Endothelial cell of umbilical vein (primary cell): ENCODE results near the gene CYB5D1. TPM values are rescaled to one million over a fixed set of nuclear protein-coding genes. Genes with fewer than 3 reads are reported as not detected.
A peak's percentile ranks its signal among the peaks of the same experiment; 100 is the strongest.

ENCODE experiments used
- BruUV-seq: library from RNA; stranded (reverse); fragments of 400-500 nt; replicated peaks from 2 replicates; lab custom pipeline; 2021; lab: Mats Ljungman, UMichigan
- CTCF ChIA-PET: fragments of 300-600, 350-600 bp; sonication (Branson Sonifier 250); formaldehyde crosslinking; loops from one replicate; lab custom pipeline; 2021; ENCODE audit warnings: antibody characterized with exemption, inconsistent platforms; lab: Charles Lee
- POLR2A ChIA-PET: fragments of 300-600, 350-600 bp; sonication (Branson Sonifier 250); formaldehyde crosslinking; loops from one replicate; lab custom pipeline; 2021; ENCODE audit warnings: antibody characterized with exemption, inconsistent platforms; lab: Charles Lee
- DNase-seq: peaks from one replicate; pipeline ENCODE4 v3.0.0-alpha.2; 2011; ENCODE audit warnings: low read depth, low spot score
- FAIRE-seq: peaks from 2 replicates; lab custom pipeline; 2011; peaks lifted over from hg19 to GRCh38; lab: Jason Lieb, UNC
- H2AFZ ChIP-seq: 2 replicates; pipeline ENCODE4 v1.6.0; 2012; ENCODE audit warnings: low read depth, low read length, control low read depth, inconsistent platforms
- H3K27ac ChIP-seq: 2 replicates; pipeline ENCODE4 v1.5.1; 2011; ENCODE audit warnings: low read depth, mild to moderate bottlenecking, control low read depth, low read length, moderate library complexity; ENCODE audit not compliant: insufficient read depth
- H3K27me3 ChIP-seq, 2 experiments: 2 replicates each; pipeline versions ENCODE4 v1.6.0 to v1.6.1; 2011; ENCODE audit warnings: low read length in 2 of 2, mixed read lengths in 1 of 2; ENCODE audit not compliant: control insufficient read depth in 2 of 2, insufficient read depth in 2 of 2
- H3K36me3 ChIP-seq, 2 experiments: 2 replicates in 1 of 2; 3 replicates in 1 of 2; pipeline ENCODE4 v1.5.1; 2011; ENCODE audit warnings: low read length in 2 of 2, mild to moderate bottlenecking in 1 of 2, moderate library complexity in 1 of 2; ENCODE audit not compliant: control insufficient read depth in 2 of 2, insufficient read depth in 2 of 2; ENCODE audit errors: extremely low read depth in 1 of 2
- H3K4me1 ChIP-seq: 3 replicates; pipeline ENCODE4 v1.5.1; 2011; ENCODE audit warnings: mild to moderate bottlenecking, low read length; ENCODE audit not compliant: control insufficient read depth, insufficient read depth; ENCODE audit errors: extremely low read depth
- H3K4me2 ChIP-seq: 2 replicates; pipeline ENCODE4 v1.6.1; 2011; ENCODE audit warnings: low read length, control low read depth, mixed read lengths; ENCODE audit not compliant: insufficient read depth
- H3K4me3 ChIP-seq, 3 experiments: fragments of 200-600 bp in 1 of 3; sonication (generic), shearing (Covaris generic) in 1 of 3; replicated peaks in 1 of 3; 2 replicates each; pipeline ENCODE4 v1.5.1; 2011 to 2016; ENCODE audit warnings: control low read depth in 3 of 3, low read length in 3 of 3, mild to moderate bottlenecking in 2 of 3, inconsistent platforms in 1 of 3, low read depth in 1 of 3, moderate library complexity in 1 of 3; ENCODE audit not compliant: insufficient read depth in 1 of 3
- H3K79me2 ChIP-seq: 2 replicates; pipeline ENCODE4 v1.6.0; 2012; ENCODE audit warnings: low read length, inconsistent platforms; ENCODE audit not compliant: control insufficient read depth, insufficient read depth
- H3K9ac ChIP-seq: replicated peaks from 2 replicates; pipeline ENCODE3; 2011; ENCODE audit warnings: low read length, control low read depth; ENCODE audit not compliant: insufficient read depth; ENCODE audit errors: extremely low read depth
- H3K9me1 ChIP-seq: replicated peaks from 3 replicates; pipeline ENCODE4 v1.6.0; 2011; ENCODE audit warnings: mild to moderate bottlenecking, low read length; ENCODE audit not compliant: control insufficient read depth, insufficient read depth; ENCODE audit errors: extremely low read depth
- H3K9me3 ChIP-seq: replicated peaks from 2 replicates; pipeline ENCODE4 v1.5.1; 2012; ENCODE audit warnings: low read length, inconsistent platforms; ENCODE audit not compliant: control insufficient read depth, insufficient read depth
- H4K20me1 ChIP-seq: replicated peaks from 2 replicates; pipeline ENCODE3; 2011; ENCODE audit warnings: mild to moderate bottlenecking, low read length; ENCODE audit not compliant: control insufficient read depth, insufficient read depth; ENCODE audit errors: extremely low read depth
- EZH2 ChIP-seq: IDR thresholded peaks from 2 replicates; pipeline ENCODE4 v1.6.1; 2012; ENCODE audit warnings: borderline replicate concordance, low read depth, mild to moderate bottlenecking, moderate library complexity, low read length, inconsistent platforms; ENCODE audit not compliant: severe bottlenecking
- FOS ChIP-seq: IDR thresholded peaks from 2 replicates; pipeline ENCODE4 v1.6.1; 2011; ENCODE audit warnings: mild to moderate bottlenecking, low read length, moderate library complexity, borderline replicate concordance; ENCODE audit not compliant: insufficient read depth
- GATA2 ChIP-seq: IDR thresholded peaks from 2 replicates; pipeline ENCODE4 v1.7.0; 2011; ENCODE audit warnings: low read depth, mild to moderate bottlenecking, moderate library complexity, mixed read lengths, low read length; ENCODE audit not compliant: insufficient read length, insufficient read depth
- JUN ChIP-seq: IDR thresholded peaks from 2 replicates; pipeline ENCODE4 v1.6.1; 2011; ENCODE audit warnings: borderline replicate concordance, low read depth; ENCODE audit not compliant: insufficient read length, insufficient read depth
- MAX ChIP-seq: IDR thresholded peaks from 2 replicates; pipeline ENCODE4 v1.6.1; 2011; ENCODE audit not compliant: insufficient read depth, insufficient read length
- MYC ChIP-seq: IDR thresholded peaks from one replicate; pipeline ENCODE4 v1.6.1; 2011; ENCODE audit warnings: mild to moderate bottlenecking, low read depth, low read length
- POLR2A ChIP-seq: IDR thresholded peaks from 2 replicates; pipeline ENCODE4 v1.6.1; 2012; ENCODE audit warnings: low read depth, mild to moderate bottlenecking, control low read depth, low read length
- POLR2AphosphoS5 ChIP-seq: IDR thresholded peaks from 2 replicates; pipeline ENCODE4 v1.6.1; 2012; ENCODE audit warnings: low read depth, mild to moderate bottlenecking, control low read depth, low read length, moderate library complexity; ENCODE audit not compliant: insufficient read depth
- dilution Hi-C: fragments of 300-500 bp; cut with MboI; formaldehyde crosslinking; loops from one replicate; pipeline ENCODE4 v1.15.0; 2019; ENCODE audit warnings: low sequenced_read_pairs; ENCODE audit not compliant: extremely low pct_ligation_motif_present
- intact Hi-C: fragments of 100-400 bp; cut with micrococcal nuclease; formaldehyde crosslinking; loops from one replicate; pipeline ENCODE4 v1.10.0; 2022
- polyA plus RNA-seq, 4 experiments: library from polyadenylated mRNA; depleted of rRNA in 3 of 4; stranded (reverse) in 3 of 4; unstranded in 1 of 4; fragments of >200 nt; gene quantifications; 2 replicates each; pipeline versions ENCODE4 v1.2.1 to v1.2.3, GENCODE V29; 2011 to 2012; ENCODE audit warnings: missing spikeins in 1 of 4
- total RNA-seq: library from RNA; stranded (reverse); gene quantifications from 2 replicates; pipeline ENCODE4 v1.2.3, GENCODE V29; 2021
- TF ChIP-seq, protein P1 (sequence below), 2 donors: IDR thresholded peaks; 1 replicate in 1 of 2; 2 replicates in 1 of 2; pipeline ENCODE4 v1.5.1; 2011; ENCODE audit warnings: low read length in 2 of 2, mild to moderate bottlenecking in 2 of 2, moderate library complexity in 2 of 2, control low read depth in 1 of 2, inconsistent platforms in 1 of 2, low read depth in 1 of 2; ENCODE audit not compliant: insufficient read depth in 1 of 2; ENCODE audit errors: extremely low read depth in 1 of 2

CYB5D1 gene
- total and polyA plus RNA-seq, 2 donors (not counting 3 experiments of a cell fraction or from before 2014, with no cell fraction given): 9.4 to 18.1 TPM

DNA sequence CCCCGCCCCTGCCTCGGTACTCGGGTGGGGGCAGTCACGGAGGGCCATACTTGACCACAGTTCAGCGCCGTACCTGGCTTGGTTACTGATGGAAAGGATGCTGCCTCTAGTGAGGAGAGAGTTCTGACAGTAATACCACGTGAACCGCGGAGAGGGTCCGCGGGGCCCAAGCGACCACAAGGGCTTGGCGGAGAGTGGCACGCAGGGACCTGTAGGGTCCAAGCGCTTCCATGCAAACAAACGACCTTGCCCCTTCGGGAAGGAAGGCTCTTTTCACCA lies 14.6 kb upstream of the CYB5D1 start:
- H3K27me3 ChIP-seq: no peaks in the 10 kb centered on the region
- CTCF ChIA-PET: interaction anchor here (0.9 to 1.8 kb wide), 3 partner anchors 8 to 100 kb away, joined by 3 to 7 read pairs (median 5); partner anchors contain the start of gene NAA38
- no peaks in the 10 kb centered on the region for H3K9me1 ChIP-seq
- H3K4me1 ChIP-seq: peaks cover 17% of the 10 kb centered on the region
- POLR2A ChIA-PET: interaction anchor here (1.1 to 2.0 kb wide), 2 partner anchors 13 to 14 kb away, joined by 4 to 12 read pairs; partner anchors contain the start of genes CYB5D1 and NAA38
- H3K9ac ChIP-seq: peak overlapping the region; percentile 99
- peaks cover 10% of the 10 kb centered on the region for H3K79me2 ChIP-seq
- FAIRE-seq: no peak
- H3K9me3 ChIP-seq: no peaks in the 10 kb centered on the region
- dilution Hi-C loops (no loop called here), intact Hi-C loops (loop anchor here (1.0 to 10.0 kb wide), 4 partner anchors 8 to 279 kb away; partner anchors contain the start of genes FXR2, HES7, TP53 and WRAP53)
- H3K27ac ChIP-seq: peak overlapping the region; percentile 99
- peaks cover 0 to 16% of the 10 kb centered on the region in 2 experiments for H3K36me3 ChIP-seq
- H4K20me1 ChIP-seq: no peaks in the 10 kb centered on the region
- H3K4me3 ChIP-seq: peak overlapping the region; percentile 45 to 71 (median 58)
- peak overlapping the region; percentile 62 for H3K4me2 ChIP-seq
- no peak for TF ChIP-seq EZH2
- peak; percentile 0 for TF ChIP-seq POLR2AphosphoS5
- DNase-seq: no peak
- BruUV-seq: TSS peak; percentile 89
- H2AFZ ChIP-seq: no peak overlapping the region

- intact Hi-C loops: loop anchor here (1.0 to 10.0 kb wide), 6 partner anchors 8 to 279 kb away; partner anchors contain the start of genes FXR2, HES7, NAA38 and TP53
- no peaks in the 10 kb centered on the region for H3K9me1 ChIP-seq
- no peaks in the 10 kb centered on the region for H3K9me3 ChIP-seq
- POLR2A ChIA-PET: interaction anchor here (1.5 to 2.0 kb wide), 2 partner anchors 9 to 14 kb away, joined by 6 to 12 read pairs; partner anchors contain the start of genes CYB5D1 and NAA38
- H3K4me2 ChIP-seq: peak overlapping the region; percentile 80
- peaks cover 14% of the 10 kb centered on the region for H3K4me1 ChIP-seq
- FAIRE-seq (peak; percentile 84), DNase-seq (peak; percentile 86)
- dilution Hi-C loops: no loop called here
- H3K36me3 ChIP-seq: peaks cover 0 to 16% of the 10 kb centered on the region in 2 experiments
- peak overlapping the region; percentile 45 to 71 (median 60) for H3K4me3 ChIP-seq
- peak overlapping the region; percentile 99 for H3K27ac ChIP-seq
- H3K9ac ChIP-seq: peak overlapping the region; percentile 99
- TF ChIP-seq MYC (peak; percentile 32), FOS (no peak), JUN (no peak), EZH2 (no peak), GATA2 (no peak), POLR2A (no peak), MAX (peak; percentile 69), POLR2AphosphoS5 (no peak)
- TF ChIP-seq, protein P1, sequence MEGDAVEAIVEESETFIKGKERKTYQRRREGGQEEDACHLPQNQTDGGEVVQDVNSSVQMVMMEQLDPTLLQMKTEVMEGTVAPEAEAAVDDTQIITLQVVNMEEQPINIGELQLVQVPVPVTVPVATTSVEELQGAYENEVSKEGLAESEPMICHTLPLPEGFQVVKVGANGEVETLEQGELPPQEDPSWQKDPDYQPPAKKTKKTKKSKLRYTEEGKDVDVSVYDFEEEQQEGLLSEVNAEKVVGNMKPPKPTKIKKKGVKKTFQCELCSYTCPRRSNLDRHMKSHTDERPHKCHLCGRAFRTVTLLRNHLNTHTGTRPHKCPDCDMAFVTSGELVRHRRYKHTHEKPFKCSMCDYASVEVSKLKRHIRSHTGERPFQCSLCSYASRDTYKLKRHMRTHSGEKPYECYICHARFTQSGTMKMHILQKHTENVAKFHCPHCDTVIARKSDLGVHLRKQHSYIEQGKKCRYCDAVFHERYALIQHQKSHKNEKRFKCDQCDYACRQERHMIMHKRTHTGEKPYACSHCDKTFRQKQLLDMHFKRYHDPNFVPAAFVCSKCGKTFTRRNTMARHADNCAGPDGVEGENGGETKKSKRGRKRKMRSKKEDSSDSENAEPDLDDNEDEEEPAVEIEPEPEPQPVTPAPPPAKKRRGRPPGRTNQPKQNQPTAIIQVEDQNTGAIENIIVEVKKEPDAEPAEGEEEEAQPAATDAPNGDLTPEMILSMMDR (IDR thresholded peaks at IDR 0.05; ENCODE audit: extremely low read depth in 1 of 2, insufficient read depth in 1 of 2, low read depth in 1 of 2, low read length in 2 of 2): no peak
- peaks cover 10% of the 10 kb centered on the region for H3K79me2 ChIP-seq
- no TSS peak for BruUV-seq
- no peaks in the 10 kb centered on the region for H3K27me3 ChIP-seq
- CTCF ChIA-PET: interaction anchor here (1.6 to 1.8 kb wide), 2 partner anchors 9 to 13 kb away, joined by 5 to 7 read pairs; partner anchors contain the start of gene NAA38
- no peaks in the 10 kb centered on the region for H4K20me1 ChIP-seq
- H2AFZ ChIP-seq: no peak overlapping the region
These were observed 14.1 kb upstream of the CYB5D1 start for GRCh38 chr17:7843536-7844291.
